ENCODE results near the gene VWA5B1.

- TF ChIP-seq CTCF (IDR thresholded peaks at IDR 0.05), result no peak
- no peak for TF ChIP-seq POLR2A (IDR thresholded peaks at IDR 0.05)
- TF ChIP-seq POLR2AphosphoS5 (IDR thresholded peaks at IDR 0.05), result no peak
Observed at GRCh38 chr1:20375563-20375962, 84.9 kb downstream of the VWA5B1 start.

Measured in breast epithelium (tissue), 3 donors.